ENCODE results near the gene KCNN3.

KCNN3 gene

GRCh38 chr1:154851392-154852177 is 18.5 kb downstream of the KCNN3 start:
- Histone ChIP-seq H2AFZ (ENCODE audit: low read depth, low read length) (no peak overlapping the region), H3K27me3 (ENCODE audit: insufficient read depth, low read length) (no peaks in the 10 kb centered on the region), H3K4me3 (ENCODE audit: low read length) (no peak overlapping the region), H3K4me1 (ENCODE audit: insufficient read depth, low read length) (peaks cover 11% of the 10 kb centered on the region), H3K36me3 (ENCODE audit: insufficient read depth, low read length) (no peaks in the 10 kb centered on the region), H3K9me3 (ENCODE audit: low read length) (no peaks in the 10 kb centered on the region)

DNA sequence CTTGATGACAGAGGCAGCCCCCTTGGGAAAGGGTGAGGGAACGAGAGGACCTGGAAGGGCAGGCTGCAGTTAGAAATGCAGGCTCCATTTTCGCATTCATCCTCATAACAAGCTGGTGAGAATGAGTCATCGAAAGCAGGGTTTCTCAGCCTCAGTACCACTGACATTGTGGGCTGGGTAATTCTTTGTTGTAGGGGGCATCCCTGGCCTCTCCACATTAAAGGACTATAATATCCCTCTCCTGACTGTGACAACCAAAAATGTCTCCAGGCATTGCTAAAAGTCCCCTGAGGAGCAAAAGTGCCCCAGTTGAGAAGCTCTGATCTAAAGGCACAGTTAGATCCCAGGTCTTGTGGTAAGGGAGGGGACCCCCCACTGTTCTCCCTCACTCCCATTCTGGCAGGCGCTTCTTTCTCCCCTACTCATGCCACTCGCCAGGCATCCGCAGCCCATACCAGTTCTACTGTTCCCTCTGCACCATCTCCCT is 20.4 kb downstream of the KCNN3 start:
- no peak overlapping the region for H3K4me3 ChIP-seq (ENCODE audit: low read length)
- peaks cover 3% of the 10 kb centered on the region for H3K27me3 ChIP-seq (ENCODE audit: insufficient read depth, low read length)
- H3K36me3 ChIP-seq (ENCODE audit: insufficient read depth, low read length): no peaks in the 10 kb centered on the region
- H2AFZ ChIP-seq (ENCODE audit: low read depth, low read length): no peak overlapping the region
- H3K9me3 ChIP-seq (ENCODE audit: low read length): no peaks in the 10 kb centered on the region
- H3K4me1 ChIP-seq (ENCODE audit: insufficient read depth, low read length): peaks cover 17% of the 10 kb centered on the region

GRCh38 chr1:154848983-154849382 is 21.1 kb downstream of the KCNN3 start:
- no peaks in the 10 kb centered on the region for H3K9me3 ChIP-seq (ENCODE audit: low read length)
- H3K4me1 ChIP-seq (ENCODE audit: insufficient read depth, low read length): peaks cover 18% of the 10 kb centered on the region
- peaks cover 3% of the 10 kb centered on the region for H3K27me3 ChIP-seq (ENCODE audit: insufficient read depth, low read length)
- H3K36me3 ChIP-seq (ENCODE audit: insufficient read depth, low read length): no peaks in the 10 kb centered on the region
- H2AFZ ChIP-seq (ENCODE audit: low read depth, low read length): no peak overlapping the region
- no peak overlapping the region for H3K4me3 ChIP-seq (ENCODE audit: low read length)

- Histone ChIP-seq H3K27me3 (ENCODE audit: insufficient read depth, low read length) (peaks cover 3% of the 10 kb centered on the region), H3K4me1 (ENCODE audit: insufficient read depth, low read length) (peaks cover 23% of the 10 kb centered on the region), H3K36me3 (ENCODE audit: insufficient read depth, low read length) (no peaks in the 10 kb centered on the region), H3K9me3 (ENCODE audit: low read length) (no peaks in the 10 kb centered on the region), H3K4me3 (ENCODE audit: low read length) (no peak overlapping the region), H2AFZ (ENCODE audit: low read depth, low read length) (no peak overlapping the region)
Observed at GRCh38 chr1:154847891-154848290, 22.2 kb downstream of the KCNN3 start.

DNA sequence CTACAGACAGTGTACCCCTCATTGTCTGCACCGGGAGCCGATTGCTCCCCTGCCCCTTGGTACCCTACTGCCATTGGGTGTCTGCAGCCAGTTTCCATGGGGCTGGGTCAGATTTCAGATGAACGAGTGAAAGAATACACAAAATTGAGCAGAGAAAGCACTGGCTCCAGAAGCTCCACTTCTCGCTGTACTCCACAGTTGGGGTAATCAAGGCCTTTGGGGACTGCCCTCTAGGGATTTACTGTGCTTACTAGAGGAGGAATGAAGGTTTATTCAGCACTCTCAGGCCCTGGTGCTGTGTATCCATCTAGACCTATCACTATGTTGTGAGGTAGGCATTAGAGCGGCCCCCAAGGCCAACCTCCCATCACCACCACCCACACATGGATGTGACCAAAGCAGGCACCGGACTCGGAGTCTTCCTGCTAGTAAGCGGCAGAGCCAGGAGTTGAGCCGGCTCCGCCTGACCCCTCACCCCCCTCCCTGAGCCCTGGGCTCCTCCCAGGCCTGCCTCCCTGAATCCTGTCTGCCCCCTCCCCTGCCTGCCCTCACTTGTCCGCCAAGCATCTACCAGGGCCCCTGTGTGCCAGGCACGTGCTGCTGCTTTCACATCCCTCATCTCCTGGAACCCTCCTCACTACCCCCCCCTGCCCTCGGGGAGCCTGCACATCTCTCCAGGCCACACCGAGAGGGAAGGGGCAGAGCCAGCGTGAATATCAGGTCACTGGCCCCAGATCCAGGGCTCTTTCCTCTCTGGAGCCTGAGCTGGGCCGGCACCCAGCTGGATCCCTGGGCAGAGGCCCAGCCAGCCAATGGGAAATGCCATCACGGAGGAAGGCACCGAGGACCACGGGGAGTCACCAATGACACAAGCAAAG is 23.3 kb downstream of the KCNN3 start:
- Histone ChIP-seq H3K4me3 (ENCODE audit: low read length) (no peak overlapping the region), H3K9me3 (ENCODE audit: low read length) (no peaks in the 10 kb centered on the region)

DNA sequence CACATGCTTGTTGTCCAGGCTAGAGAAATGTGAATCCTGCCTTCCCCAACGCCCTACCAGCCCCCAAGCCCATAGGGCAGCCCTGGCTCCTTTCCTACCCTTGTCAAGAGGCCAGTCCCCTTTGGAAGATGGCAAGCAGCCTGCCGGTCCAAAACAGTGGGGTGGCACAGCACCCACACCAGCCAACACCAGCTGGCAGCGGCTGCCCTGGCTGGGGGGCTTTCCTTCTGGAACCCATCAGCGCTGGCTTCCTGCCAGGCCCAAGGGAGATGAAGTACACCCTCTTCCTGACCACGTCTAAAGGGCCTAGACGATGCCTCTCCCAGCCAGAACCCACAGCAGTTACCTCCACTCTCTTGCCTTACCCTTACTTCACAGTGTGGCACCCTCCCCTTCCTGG is 24.2 kb downstream of the KCNN3 start:
- no peaks in the 10 kb centered on the region for H3K9me3 ChIP-seq (ENCODE audit: low read length)
- no peak overlapping the region for H2AFZ ChIP-seq (ENCODE audit: low read depth, low read length)
- no peaks in the 10 kb centered on the region for H3K36me3 ChIP-seq (ENCODE audit: insufficient read depth, low read length)
- peaks cover 3% of the 10 kb centered on the region for H3K27me3 ChIP-seq (ENCODE audit: insufficient read depth, low read length)
- H3K4me1 ChIP-seq (ENCODE audit: insufficient read depth, low read length): peaks cover 23% of the 10 kb centered on the region
- H3K4me3 ChIP-seq (ENCODE audit: low read length): no peak overlapping the region

More for the DNA sequence above, 23.3 kb downstream of the KCNN3 start:
- Histone ChIP-seq H3K27me3 (ENCODE audit: insufficient read depth, low read length) (peaks cover 3% of the 10 kb centered on the region), H3K36me3 (ENCODE audit: insufficient read depth, low read length) (no peaks in the 10 kb centered on the region), H2AFZ (ENCODE audit: low read depth, low read length) (no peak overlapping the region), H3K4me1 (ENCODE audit: insufficient read depth, low read length) (peaks cover 23% of the 10 kb centered on the region)

DNA sequence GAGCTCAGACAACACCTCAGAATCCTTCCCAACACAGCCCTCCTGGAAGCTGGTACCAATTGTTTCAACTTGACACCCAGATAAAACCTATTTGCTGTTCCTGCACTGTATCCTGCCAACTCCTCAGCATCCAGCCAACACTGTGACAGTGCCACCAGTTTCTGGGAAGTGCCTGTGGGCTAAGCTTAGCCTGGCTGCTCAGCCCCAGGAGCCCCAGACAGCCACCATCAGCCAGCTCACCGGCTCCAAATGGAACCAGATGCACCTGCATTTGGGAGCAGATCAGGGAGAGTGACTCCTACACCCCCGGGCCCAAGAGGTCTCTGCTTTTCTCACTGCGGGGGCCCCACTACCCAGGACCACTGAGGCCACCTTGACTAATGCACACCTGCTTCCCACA is 24.9 kb downstream of the KCNN3 start:
- H3K27me3 ChIP-seq (ENCODE audit: insufficient read depth, low read length): peaks cover 3% of the 10 kb centered on the region
- no peak overlapping the region for H2AFZ ChIP-seq (ENCODE audit: low read depth, low read length)

GRCh38 chr1:154844297-154844681 is 25.8 kb downstream of the KCNN3 start:
- Histone ChIP-seq H3K27me3 (ENCODE audit: insufficient read depth, low read length) (peaks cover 3% of the 10 kb centered on the region), H3K4me3 (ENCODE audit: low read length) (no peak overlapping the region), H3K36me3 (ENCODE audit: insufficient read depth, low read length) (no peaks in the 10 kb centered on the region), H3K4me1 (ENCODE audit: insufficient read depth, low read length) (peaks cover 29% of the 10 kb centered on the region), H2AFZ (ENCODE audit: low read depth, low read length) (no peak overlapping the region), H3K9me3 (ENCODE audit: low read length) (no peaks in the 10 kb centered on the region)

More for the DNA sequence above, 24.9 kb downstream of the KCNN3 start:
- Histone ChIP-seq H3K4me1 (ENCODE audit: insufficient read depth, low read length) (peaks cover 28% of the 10 kb centered on the region), H3K4me3 (ENCODE audit: low read length) (no peak overlapping the region), H3K9me3 (ENCODE audit: low read length) (no peaks in the 10 kb centered on the region), H3K36me3 (ENCODE audit: insufficient read depth, low read length) (no peaks in the 10 kb centered on the region)

DNA sequence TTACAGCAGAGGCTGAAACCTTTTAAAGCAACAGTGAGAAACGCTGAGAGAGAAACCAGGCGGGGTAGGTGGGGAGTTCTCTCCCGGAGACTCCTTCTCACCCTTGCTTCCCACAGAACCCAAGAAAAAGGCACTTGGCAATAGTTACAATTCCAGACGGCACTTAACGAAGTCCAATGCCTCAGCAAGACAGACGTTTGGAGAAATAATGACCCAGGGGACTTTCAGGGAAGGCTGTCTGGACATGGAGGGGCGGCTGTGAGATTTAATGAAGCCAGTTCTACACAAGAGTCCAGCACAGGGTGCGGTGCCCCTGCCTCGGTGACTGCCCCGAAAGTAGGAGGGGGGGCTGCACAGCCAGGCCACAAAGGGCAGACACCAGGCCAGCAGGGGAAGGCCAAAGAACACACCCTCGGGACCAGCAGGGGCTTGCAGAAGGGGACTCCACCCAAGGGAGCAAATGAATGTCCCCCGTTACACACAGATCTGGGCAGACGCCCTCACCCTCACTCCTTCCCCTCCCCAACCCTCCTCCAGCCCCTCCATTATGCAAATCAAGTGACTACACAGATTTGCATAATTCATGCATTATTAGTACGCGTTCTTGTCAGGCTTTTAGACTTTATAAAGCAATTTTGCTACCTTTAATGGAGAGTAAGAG is 26.3 kb downstream of the KCNN3 start:
- Histone ChIP-seq H2AFZ (ENCODE audit: low read depth, low read length) (no peak overlapping the region), H3K27me3 (ENCODE audit: insufficient read depth, low read length) (peaks cover 3% of the 10 kb centered on the region), H3K4me3 (ENCODE audit: low read length) (no peak overlapping the region), H3K36me3 (ENCODE audit: insufficient read depth, low read length) (no peaks in the 10 kb centered on the region), H3K4me1 (ENCODE audit: insufficient read depth, low read length) (peaks cover 32% of the 10 kb centered on the region), H3K9me3 (ENCODE audit: low read length) (no peaks in the 10 kb centered on the region)

- Histone ChIP-seq H3K4me1 (ENCODE audit: insufficient read depth, low read length) (peaks cover 33% of the 10 kb centered on the region), H3K27me3 (ENCODE audit: insufficient read depth, low read length) (peaks cover 3% of the 10 kb centered on the region), H3K9me3 (ENCODE audit: low read length) (no peaks in the 10 kb centered on the region), H3K36me3 (ENCODE audit: insufficient read depth, low read length) (no peaks in the 10 kb centered on the region), H2AFZ (ENCODE audit: low read depth, low read length) (no peak overlapping the region), H3K4me3 (ENCODE audit: low read length) (no peak overlapping the region)
Observed at GRCh38 chr1:154842635-154843034, 27.4 kb downstream of the KCNN3 start.

DNA sequence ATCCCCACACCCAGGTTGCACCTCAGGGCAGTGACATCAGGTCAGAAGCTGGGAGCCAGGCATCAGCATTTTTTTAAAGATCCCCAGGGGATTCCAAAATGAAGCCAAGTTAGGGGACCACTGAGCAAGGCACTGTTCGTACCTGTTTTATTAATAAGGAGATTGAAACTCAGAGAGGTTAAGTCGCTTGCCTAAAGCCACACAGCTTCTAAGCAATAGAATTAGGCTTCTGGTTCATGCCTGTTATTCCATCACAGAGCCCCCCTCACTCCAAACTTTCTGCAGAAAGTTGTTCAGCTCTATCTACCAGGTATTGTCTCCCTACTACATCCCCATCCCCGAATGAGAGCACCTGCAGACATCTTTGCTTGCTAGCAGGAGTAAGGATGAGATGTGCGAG is 28.7 kb downstream of the KCNN3 start:
- Histone ChIP-seq H3K4me1 (ENCODE audit: insufficient read depth, low read length) (peaks cover 30% of the 10 kb centered on the region), H3K36me3 (ENCODE audit: insufficient read depth, low read length) (no peaks in the 10 kb centered on the region), H2AFZ (ENCODE audit: low read depth, low read length) (no peak overlapping the region), H3K27me3 (ENCODE audit: insufficient read depth, low read length) (peaks cover 3% of the 10 kb centered on the region), H3K4me3 (ENCODE audit: low read length) (no peak overlapping the region), H3K9me3 (ENCODE audit: low read length) (no peaks in the 10 kb centered on the region)

DNA sequence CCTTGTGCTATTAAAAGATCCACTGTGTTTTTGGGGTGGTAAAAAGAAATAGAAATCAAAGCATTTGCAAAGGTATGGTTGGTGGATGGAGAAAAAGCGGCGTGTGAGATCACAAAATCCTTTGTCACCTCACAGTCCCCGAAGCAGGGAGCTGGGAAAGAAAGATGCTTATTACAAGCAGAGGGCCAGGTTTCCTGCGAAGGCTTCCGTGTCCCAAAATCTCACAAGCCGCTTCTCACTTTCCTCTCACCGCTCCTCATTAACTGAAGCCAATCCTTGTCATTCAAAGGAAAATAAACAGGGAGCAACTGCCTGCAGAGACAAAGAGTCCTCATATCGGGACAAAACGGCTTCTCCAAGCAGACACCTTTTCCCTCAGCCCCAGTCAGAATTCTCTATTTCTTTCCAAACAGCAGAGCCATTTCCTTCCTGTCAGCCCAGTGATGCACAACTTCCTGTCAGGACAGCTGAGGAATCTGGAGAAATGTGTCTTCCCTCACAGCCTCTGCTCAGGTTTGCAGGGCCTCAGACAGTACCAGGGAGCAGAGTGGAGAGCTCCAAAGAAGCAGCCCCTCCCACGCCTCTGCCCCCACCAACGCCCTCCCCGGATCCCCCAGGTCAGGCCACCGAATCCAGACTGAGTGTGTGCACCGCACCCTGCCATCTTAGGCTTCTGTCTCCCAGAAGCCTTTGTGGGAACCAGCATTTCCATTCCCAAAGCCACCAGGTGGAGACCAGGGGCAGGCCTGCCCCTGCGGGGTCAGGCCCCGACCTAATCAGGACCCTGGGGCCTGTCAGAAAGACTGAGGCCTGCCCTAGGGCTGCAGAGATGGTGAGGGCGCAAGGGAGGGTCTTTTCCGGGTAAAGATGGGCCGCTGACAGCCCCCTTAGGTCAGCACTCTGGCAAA is 29.6 kb downstream of the KCNN3 start:
- Histone ChIP-seq H3K4me1 (ENCODE audit: insufficient read depth, low read length) (peaks cover 26% of the 10 kb centered on the region), H3K27me3 (ENCODE audit: insufficient read depth, low read length) (peaks cover 3% of the 10 kb centered on the region), H3K4me3 (ENCODE audit: low read length) (no peak overlapping the region), H2AFZ (ENCODE audit: low read depth, low read length) (peak overlapping the region; percentile 92), H3K9me3 (ENCODE audit: low read length) (no peaks in the 10 kb centered on the region), H3K36me3 (ENCODE audit: insufficient read depth, low read length) (no peaks in the 10 kb centered on the region)

Data from neuron (in vitro differentiated cells).